Superior temporal gyrus (tissue), 1 donor: Measurements from ENCODE around the gene SRA1.

Experiments
- DNase-seq: peaks from one replicate; pipeline ENCODE4 v3.0.0-alpha.2; 2016; ENCODE audit errors: extremely low spot score

The SRA1 gene

DNA sequence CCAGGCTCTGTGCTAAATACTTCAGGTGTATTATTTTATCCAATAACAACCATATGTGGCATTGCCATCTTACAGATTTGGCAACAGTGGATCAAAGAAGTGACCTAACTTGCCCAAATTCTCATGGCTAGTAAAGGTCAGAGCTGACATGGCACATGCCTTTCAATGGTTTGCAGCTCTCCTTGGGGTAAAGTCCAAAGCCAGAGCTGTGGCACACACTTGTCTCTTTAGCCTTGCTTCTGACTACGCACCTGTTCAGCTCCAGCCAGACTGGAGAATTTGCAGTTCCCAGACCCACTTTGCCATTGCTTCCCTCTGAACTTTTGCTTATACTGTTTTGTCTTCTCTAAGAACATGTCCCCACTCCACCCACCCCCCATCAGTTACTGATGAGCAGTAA is 13.2 kb upstream of the SRA1 start:
- DNase-seq, result no peak

DNA sequence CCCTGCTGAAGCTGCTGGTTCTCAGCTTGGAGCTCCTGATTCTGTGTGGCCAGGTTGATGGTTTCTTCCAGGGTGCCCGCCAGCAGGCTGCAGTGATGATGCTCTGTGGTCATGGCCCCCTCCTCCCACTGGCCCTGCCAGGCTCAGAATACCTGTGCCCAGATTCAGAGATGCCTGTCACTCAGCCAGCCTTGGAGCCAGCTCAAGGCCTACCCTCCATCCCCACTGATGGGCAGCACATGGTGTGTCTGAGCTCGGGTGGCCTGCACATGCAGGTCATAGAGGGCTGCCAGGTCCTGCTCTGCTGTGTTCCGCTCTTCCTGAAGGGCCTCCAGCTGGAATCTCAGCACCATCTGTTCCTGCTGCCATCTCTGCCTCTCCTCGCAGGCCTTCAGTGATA is 12.8 kb upstream of the SRA1 start:
- no peak for DNase-seq

DNA sequence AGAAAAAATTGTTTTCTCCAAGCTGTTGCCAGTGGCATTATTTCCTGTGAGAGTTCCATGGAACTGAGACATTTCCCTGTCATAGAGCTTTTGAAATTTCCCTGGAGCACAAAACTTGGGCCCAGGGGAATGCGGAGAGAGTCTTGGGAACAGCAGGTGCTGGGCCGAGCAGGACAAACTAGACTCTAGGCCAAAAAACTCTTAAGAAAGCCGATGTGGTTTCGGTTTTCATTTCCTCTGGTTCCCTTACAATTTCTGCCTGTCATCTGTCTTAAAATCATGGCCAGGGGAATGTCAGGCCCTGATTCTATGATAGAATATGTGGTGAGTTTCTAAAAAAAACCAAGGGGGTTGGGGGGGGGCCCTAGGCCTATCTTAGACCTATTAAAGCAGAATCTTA is 11.9 kb upstream of the SRA1 start:
- no peak for DNase-seq

DNA sequence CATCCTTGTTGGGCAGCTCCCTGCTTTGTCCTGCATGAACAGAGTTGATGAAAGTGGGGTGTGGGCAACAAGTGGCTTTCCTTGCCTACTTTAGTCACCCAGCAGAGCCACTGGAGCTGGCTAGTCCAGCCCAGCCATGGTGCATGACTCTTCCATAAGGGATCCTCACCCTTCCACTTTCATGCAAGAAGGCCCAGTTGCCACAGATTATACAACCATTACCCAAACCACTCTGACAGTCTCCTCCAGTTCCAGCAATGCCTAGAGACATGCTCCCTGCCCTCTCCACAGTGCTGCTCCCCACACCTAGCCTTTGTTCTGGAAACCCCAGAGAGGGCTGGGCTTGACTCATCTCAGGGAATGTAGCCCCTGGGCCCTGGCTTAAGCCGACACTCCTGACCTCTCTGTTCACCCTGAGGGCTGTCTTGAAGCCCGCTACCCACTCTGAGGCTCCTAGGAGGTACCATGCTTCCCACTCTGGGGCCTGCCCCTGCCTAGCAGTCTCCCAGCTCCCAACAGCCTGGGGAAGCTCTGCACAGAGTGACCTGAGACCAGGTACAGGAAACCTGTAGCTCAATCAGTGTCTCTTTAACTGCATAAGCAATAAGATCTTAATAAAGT is 11.3 kb upstream of the SRA1 start:
- no peak for DNase-seq

DNA sequence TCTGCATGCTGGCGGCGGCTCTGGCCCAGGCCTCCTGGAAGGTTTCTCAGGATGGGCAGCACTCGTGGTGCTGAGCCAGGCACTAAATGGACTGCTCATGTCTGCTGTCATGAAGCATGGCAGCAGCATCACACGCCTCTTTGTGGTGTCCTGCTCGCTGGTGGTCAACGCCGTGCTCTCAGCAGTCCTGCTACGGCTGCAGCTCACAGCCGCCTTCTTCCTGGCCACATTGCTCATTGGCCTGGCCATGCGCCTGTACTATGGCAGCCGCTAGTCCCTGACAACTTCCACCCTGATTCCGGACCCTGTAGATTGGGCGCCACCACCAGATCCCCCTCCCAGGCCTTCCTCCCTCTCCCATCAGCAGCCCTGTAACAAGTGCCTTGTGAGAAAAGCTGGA is 10.6 kb upstream of the SRA1 start:
- DNase-seq, result no peak

DNA sequence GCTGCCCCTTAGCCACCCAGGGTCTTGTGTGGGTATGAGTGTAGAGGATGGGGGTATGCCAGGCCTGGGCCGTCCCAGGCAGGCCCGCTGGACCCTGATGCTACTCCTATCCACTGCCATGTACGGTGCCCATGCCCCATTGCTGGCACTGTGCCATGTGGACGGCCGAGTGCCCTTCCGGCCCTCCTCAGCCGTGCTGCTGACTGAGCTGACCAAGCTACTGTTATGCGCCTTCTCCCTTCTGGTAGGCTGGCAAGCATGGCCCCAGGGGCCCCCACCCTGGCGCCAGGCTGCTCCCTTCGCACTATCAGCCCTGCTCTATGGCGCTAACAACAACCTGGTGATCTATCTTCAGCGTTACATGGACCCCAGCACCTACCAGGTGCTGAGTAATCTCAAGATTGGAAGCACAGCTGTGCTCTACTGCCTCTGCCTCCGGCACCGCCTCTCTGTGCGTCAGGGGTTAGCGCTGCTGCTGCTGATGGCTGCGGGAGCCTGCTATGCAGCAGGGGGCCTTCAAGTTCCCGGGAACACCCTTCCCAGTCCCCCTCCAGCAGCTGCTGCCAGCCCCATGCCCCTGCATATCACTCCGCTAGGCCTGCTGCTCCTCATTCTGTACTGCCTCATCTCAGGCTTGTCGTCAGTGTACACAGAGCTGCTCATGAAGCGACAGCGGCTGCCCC is 10.0 kb upstream of the SRA1 start:
- DNase-seq, result no peak

DNA sequence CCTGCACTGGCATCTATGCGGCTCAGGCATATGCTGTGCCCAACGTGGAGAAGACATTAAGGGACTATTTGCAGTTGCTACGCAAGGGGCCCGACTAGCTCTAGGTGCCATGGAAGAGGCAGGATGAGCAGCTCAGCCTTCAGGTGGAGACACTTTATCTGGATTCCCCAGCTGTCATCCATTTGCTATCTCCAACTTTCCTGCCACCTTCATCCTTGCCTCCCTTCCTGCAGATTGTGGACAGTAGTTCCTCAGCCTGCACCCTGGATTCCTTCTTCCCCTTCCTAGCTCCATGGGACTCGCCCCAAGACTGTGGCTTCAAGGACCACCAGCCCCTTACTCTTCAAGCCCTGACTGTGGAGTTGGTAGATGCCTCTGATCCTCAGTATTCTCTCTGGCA is 9.4 kb upstream of the SRA1 start:
- no peak for DNase-seq

DNA sequence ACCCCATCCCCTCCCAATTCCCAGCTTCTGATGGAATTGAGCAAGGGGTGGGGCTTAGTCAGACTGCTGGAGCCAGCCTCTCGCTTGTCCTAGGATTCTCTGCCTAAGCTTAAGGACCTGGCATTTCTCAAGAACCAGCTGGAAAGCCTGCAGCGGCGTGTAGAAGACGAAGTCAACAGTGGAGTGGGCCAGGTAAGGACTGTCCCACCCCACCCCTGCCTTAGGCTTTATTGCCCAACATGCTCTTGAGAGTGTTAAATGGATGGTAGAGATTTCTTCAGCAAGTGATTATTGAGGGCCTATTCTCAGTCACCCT is 8.5 kb upstream of the SRA1 start:
- no peak for DNase-seq

DNA sequence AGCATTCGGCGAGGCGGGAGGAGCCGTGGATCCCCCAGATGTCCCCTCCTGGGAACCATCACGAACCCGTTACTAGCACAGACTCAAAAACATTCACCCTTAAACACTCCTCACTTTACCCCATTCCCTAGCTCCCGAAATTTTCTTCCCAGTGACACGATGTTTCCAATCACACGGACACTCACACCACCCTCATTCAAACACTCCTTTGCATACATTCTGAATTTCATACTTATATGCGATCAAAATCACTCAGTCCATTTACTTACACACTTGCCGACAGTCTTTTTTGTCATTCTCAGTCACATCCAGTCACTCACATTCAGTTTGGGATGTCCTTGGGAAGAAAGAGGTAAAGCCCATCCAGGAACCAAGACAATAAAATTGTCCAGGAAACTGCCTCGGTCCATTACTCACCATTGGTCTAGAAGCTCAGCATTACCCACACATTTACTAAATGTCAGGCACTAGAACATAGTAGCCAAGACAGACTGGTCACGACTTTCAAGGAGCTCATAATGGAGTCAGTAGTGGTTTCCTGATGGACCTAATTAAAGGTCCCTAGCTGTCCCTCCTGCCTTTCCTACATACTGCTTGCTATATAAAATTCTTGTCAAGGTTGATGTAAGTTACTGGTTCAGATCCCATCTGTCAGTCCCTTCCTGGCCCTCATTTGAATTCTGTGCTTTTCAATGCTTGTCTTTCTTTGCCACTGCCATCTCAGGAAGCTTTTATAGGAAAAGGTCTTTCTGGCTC is 7.9 kb upstream of the SRA1 start:
- no peak for DNase-seq

DNA sequence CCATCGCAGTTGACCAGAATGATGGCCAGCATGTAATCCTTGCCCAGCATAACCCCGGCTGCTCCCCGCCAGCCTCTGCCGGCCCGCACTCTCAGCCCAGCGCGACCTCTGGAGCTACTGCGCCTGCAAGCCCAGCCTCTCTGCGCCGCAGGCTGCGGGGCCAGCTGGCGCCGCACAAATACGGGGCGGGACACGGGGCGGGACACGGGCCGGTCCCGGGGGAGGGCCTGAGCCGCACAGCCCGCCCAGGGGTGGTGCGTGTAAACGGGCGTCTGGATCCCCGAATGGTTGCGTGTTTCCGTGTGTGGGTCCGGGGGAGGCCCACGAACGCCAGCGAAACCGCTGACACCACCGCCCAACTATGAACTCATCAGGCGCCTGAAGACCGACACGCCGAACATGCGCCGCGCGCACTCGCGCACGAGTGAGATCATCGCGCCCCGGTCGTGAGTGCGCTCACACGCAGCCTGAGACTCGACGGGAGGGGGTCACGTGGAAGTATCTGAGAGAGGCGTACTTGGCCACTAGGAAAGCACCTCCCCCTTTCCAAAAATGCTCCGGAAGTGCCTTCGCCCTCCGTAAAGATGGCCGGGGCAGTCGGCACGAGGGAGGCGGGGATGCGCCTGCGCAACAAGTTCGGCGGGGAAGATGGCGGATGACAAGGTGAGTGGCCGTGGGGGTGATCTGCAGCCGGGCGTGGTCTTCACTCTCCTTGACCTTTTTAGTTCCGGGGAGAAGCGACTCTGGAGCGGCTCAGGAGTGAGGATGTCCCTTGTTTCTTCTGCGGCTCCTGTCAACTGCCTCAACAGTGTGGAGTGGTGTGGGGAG is 7.1 kb upstream of the SRA1 start, which contains the start of the genes APBB3 and SLC35A4:
Gene APBB3, minus strand, starts transcription at position 403 of the 828 bp plus-strand sequence. Its CDS starts 353 bp downstream, at position 50.
Gene SLC35A4, plus strand, starts transcription at position 633 of the 828 bp plus-strand sequence. CDS start 2,342 bp downstream, outside the sequence.
- peak; percentile 99 for DNase-seq

DNA sequence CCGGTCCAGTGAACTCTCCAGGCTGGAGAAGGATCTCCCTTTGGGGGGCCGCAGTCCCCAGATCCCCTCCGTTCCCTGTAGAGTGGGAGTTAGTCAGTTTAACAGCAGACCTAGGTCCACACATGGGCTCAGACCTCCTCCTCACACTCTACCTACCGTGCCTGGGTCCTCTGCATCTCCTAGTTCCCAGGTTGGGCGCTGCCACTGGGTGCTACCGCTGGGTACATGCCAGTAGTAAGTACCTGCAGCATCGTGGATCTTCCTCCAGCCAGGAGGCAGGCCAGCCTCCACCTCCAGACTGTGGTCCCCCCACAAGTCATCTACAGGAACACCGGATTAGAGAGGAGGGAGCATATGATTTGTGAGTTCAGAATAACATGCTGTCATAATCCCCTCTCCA is 6.3 kb upstream of the SRA1 start:
- DNase-seq, result no peak

DNA sequence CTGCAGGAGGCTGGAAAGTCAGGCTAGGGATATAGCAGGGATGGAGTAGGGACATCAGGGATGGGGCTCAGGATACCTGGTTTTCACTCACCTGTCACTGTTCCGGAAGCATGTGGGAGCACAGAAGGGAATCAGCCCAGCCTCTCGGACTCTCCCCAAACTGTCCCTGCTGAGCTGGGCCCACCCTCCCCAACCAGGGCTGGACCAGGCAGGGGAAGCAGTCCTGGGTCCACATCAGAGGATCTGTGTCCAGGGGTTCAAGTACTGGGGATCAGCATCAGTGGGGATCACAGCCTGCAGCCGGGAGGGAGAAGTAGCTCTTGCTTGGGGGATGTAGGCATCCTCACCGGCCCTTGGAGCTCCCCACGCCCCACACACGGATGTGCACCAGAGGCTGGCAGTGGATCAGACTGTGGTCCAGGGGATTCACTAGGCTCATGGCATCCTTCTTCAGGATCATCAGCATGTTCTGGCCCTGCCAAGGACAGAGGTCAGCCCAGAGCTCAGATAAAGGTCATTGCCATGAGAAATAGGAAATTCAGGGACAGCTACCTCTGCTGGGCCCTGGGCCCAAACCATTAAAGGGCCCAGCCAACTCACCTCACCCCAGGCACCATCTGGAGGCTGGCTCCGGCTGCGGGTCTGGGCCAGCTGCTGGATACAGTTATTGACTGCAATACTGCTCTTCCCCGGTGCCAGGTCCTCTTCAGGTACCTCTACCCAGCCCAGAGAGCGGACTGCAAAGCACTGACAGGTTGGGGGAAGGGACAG is 4.7 kb upstream of the SRA1 start:
- no peak for DNase-seq

DNA sequence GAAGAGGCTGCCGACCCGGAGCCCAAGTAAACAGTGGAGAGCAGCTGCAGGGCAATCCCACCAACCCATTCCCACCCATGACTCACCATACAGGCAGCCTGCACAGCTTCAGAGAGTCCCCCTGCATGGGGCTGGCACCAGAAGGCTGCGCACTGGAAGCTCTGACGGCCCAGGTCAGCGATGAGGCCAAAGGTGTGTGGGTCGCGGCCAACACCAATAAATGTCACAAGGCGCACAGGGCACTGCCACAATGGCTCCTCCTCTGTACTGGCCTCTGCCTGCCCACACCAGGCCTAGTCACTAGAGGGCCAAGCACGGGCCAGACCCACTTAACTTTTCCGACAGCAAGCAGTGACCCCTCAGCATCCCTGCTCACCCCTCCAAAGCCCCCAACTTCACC is 3.0 kb upstream of the SRA1 start:
- DNase-seq, result no peak

DNA sequence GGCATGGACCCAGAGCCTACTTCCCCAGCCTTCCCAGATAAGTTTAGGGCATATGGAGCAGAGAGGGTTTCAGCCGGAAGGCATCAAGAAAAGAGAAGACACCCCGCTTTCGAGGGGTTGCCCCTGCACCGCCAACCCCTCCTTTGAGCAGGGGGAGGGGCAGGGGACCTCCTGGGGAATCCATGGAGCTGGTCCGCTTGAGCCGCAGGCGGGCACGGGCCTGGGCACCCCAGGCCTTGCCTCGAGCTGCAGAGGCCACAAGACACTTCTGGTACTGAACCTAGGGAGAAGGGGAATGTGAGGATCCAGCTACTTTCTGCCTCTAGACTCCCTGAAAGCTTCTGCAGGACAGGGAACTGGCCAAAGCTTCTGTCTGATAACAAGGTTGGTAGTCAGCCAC is 1.3 kb upstream of the SRA1 start:
- no peak for DNase-seq

DNA sequence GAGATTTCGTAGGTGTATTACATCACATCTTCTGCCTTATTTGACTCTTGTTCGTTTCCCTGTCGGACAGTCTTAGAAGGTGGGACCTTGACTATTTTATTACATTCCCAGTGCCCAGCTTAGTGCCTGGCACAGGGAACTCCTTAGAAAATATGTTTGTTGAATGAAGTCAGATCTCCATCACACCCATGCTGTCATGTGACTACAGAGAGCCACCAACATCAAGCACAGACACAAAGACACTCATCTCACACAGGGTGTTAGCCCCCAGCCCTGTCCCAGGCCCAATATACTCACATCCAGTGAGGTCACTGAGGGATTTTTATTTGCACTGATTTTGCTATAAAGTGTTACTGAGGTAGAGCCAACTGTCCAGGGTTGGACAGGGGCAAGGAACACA is 692 bp upstream of the SRA1 start:
- DNase-seq, result no peak

DNA sequence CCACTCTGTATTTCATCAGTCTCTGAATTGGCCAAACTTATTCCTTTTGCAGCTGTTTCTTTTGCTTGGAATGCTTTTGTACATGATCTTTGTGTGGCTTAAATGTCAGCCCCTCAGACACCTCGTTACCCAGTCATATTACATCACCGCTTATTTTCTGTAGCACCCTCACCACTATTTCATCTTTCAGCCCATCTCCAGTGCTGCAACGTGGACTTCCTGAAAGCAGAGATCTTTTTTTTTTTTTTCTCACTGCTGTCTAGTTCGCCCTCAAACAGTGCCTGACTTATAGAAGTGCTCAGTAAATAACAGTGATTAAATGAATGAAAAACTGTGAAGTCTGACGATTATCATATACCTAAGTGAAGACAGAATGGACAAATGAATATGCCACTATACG is 835 bp downstream of the SRA1 start:
- no peak for DNase-seq

DNA sequence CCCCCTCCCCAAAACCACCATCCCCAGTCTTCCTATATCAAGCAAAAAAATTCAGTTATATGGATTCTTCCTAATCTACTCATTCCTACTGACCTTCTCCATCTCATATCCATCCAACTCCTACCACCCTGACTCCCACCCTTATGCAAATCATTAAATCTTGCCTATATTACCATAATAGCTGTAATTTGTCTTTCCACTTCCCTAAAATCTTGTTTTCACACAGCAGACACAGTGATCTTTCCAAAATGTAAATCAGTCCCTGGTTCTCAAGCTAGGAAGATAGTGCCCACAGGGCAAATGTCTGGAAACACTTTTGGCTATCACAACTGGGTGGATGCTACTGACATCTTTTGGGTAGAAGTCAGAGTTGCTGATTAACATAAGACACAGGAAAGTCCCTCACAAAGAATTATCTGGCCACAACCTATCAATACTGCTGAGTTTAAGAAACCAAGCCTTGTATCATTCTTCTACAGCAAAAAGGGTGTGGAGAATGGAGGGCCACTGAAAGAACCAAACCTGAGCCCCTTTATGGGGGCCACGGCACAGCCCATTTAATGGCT is 1.4 kb downstream of the SRA1 start:
- DNase-seq, result no peak

DNA sequence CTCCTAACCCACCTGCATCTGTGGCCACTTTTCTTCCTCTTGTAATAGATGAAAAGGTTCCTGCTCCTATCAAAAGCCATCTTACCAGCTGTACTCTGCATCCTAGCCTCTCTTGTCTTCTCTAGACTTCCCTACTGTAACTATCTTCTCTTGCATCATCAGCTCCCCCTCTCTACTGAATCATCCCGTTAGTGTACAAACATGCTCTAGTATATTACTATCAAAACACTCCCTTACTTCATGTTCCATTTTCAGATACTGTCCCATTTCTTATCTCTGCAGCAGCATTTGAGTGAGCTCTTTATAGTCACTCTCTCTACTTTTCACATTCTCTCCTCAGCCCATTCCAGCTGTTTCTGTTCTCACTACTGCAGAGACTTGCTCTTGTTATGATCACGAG is 2.8 kb downstream of the SRA1 start:
- DNase-seq, result no peak

DNA sequence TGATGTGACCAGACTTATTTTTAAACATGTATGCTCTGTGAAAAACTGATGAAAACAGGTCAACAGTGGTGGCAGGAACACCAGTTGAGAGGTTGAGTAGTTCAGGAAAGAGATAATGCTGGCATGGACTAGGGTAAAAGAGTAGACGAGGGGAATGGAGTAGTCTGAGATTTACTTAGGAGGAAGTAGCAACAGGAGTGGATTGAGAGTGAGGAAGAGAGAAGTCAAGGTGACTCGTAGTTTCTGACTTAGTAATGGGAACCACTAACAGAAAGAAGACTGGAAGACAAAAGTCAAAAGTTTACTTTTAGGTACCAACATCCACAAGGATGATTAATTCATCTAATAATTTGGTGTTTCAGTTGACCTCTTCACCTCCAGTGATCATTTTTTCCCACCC is 3.6 kb downstream of the SRA1 start:
- DNase-seq, result no peak

DNA sequence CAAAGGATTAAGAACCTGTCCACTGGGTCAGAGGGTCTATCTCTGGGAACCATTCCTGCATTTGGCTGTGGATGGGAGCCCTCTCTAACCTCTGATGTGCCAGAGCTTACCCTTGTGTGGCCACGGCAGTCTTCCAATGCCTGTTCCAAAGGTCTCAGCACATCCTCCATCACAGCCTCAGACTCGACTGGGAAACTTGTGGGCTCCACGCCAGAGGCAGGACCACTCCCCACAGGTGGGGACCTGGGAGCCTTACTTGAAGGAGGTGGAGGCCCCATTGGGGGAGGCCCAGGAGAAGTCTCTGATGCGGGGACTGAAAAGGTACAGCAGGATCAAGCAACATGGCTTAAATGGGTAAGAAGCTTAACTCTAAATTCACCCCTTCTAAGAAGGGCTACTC is 5.4 kb downstream of the SRA1 start:
- DNase-seq, result no peak
